ENCODE data around the gene EIF4E. TPM values are rescaled to one million over a fixed set of nuclear protein-coding genes. Genes with fewer than 3 reads are reported as not detected.
"Not testable (repeated sequence)": the region's sequence is repeated elsewhere in the genome, so short reads cannot be mapped to it uniquely, and the experiment has no call there.

EIF4E gene, protein sequence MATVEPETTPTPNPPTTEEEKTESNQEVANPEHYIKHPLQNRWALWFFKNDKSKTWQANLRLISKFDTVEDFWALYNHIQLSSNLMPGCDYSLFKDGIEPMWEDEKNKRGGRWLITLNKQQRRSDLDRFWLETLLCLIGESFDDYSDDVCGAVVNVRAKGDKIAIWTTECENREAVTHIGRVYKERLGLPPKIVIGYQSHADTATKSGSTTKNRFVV
- 194 and 210 TPM in 2 replicates for total RNA-seq (2014; rRNA removed; shearing (Covaris generic))

DNA sequence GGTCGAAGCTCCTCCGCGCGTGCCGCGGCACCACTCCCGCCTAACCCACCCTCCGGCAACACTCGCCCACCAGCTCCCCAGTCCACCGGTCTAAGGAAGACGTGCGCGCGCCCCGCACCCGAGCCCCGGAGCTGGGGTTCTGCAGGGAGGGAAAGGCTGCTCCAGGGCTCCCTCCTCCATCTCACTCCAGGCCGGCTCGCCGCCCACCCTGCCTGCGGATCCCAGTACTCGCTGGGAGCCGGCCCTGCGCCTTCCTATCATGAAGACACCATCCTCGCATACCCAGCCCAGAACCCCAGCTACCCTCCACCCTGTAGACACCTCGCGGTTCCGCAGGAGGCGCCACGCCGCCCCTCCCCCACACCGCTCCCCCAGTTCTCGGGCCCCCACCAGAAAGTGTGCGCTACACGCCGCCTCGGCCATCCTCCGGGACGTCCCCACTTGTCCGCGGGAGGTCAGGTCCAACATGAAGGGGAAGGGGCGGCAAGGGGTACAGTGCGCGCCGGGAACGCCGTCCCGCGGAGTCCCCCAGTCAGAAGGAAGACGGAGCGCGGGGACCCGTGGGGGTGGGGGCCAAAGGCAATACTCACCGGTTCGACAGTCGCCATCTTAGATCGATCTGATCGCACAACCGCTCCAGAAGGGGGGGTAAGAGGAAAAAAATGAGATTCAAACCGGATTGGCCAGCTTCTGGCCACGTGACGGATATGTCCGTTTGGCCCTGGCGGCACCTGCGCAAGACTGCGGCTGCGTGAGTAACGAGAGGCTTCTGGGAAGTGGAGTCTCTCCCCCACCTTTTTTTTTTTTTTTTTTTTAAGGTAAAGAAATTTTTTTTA is at the start of gene EIF4E:
Gene EIF4E, minus strand, starts transcription at position 629 of the 836 bp plus-strand sequence. Its CDS starts 21 bp downstream, at position 608.
- peak; percentile 97 for DNase-seq (ENCODE audit: low read depth)

DNA sequence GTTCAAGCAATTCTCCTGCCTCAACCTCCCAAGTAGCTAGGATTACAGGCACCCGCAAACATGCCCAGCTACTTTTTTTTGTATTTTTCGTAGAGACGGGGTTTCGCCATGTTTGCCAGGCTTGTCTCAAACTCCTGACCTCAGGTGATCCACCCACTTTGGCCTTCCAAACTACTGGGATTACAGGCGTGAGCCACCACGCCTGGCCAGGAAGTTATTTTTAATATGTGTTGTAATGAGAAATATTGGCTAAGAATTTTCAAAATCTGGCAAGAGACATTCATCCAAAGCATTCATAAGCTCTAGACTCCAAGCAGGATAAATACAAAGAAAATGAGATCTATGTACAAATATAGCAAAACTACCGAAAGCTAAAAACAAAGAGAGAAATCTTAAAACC is 48.6 kb upstream of the EIF4E start:
- DNase-seq (ENCODE audit: low read depth) = no peak

GRCh38 chr4:98976716-98977115 is 47.8 kb upstream of the EIF4E start:
- no peak for DNase-seq (ENCODE audit: low read depth)

GRCh38 chr4:98969878-98970785 is 41.2 kb upstream of the EIF4E start:
- no peak for DNase-seq (ENCODE audit: low read depth)

DNA sequence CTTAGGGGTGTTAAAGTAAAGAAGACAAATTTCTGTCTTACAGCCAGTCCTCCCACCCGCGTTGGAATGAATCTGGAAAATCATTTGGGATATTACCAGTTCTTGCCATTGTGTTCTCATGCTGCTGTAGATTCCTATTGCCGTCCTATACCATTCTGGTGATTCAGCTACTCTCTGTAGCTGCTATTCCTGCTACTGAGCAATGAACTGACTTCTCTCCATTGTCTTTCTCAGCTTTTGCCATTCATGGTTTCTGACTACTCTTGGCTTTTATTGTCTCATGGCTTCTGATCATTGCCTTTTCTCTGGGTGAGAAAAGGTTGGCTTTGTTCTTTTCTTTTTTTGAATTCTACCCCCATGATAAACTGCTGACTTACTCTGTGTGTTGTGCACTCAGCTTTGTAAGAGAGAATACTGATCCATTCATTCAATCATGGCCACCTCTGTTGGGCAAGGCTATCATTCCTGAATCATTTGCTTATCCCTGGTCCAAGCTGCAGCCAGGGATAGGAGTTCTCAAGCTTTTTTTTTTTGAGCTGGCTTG is 38.9 kb upstream of the EIF4E start:
- DNase-seq (ENCODE audit: low read depth) = no peak

- DNase-seq (ENCODE audit: low read depth) = no peak
Measured at GRCh38 chr4:98966926-98967325, 38.0 kb upstream of the EIF4E start.

DNA sequence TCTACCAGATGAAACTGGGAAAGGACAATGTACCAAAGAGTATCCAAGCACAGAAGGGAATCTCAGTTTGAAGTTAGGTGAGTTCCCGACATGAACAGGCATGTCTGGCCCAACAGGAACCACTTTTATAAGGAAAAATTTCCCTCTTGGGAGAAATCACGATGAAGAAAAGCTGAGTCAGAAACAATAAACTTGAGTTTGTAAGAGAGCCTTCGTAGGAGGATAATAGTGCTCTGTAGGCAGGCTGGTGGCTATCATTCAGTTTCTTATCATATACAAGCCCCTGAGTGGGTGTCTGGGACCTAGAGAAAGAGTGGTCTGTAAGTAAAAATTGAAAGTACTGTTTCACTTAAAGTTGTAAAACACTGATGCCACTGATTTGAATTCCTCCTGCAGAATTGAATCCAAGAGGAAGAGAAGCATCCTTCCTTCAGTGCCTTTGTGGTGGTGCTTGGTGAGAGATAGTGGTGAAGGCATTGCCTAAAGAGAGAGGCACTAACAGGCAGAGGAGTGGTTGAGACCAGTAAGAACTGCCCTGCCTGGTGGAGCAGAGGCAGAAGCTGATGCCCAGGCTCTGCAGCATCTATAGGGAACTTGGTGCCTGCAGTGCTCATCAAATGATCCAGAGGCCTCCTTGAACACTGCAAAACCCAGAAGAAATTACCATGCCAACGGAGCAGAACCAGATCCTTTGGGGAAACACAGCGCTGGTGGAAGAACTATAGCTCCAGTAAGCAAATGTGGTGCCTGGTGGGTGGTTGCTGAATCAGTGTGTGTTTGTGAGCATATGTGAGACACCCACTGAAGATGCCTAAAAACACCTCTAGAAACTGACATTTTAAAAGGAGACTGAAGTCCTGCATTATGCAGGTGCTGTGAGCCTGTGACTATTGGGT is 34.9 kb upstream of the EIF4E start:
- DNase-seq (ENCODE audit: low read depth) = no peak

DNA sequence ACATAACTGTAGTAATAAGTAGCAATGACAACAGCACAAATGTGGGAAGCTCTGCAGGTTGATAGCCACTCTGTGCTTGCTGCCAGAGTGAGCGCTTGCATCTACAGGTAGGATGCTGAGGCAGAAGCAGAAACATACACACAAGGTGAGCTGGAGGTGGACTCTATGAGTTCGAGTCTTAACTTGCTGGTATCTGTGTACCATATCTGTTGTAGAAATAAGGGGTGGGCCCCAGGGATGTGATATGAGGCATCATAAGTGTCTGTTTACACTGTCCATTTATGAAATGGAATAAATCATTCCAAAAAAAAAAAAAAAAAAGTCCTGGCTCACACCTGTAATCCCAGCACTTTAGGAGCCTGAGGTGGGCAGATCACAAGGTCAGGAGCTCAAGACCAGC is 32.8 kb upstream of the EIF4E start:
- no peak for DNase-seq (ENCODE audit: low read depth)

DNA sequence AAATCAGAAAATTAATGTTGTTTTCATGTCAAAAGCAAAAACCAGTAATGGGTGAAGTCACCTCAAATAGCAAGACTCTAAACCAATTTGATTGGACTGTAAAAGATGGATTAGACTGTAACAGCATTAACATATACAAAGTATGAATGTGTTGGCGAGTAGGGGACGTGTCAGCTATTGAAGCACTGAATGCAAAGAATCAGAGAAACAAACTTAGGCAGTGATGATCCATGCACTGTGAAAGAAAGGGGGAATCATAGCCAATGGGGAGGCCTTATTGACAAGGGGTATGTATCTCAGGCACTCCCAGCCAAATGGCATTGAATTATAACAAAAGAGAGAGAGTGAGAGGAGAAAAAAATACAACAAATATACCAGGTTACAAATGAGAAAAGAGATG is 30.5 kb upstream of the EIF4E start:
- DNase-seq (ENCODE audit: low read depth) = no peak

GRCh38 chr4:98958065-98958464 is 29.1 kb upstream of the EIF4E start:
- DNase-seq (ENCODE audit: low read depth) = no peak

- DNase-seq (ENCODE audit: low read depth) = no peak
Measured at GRCh38 chr4:98955229-98955628, 26.3 kb upstream of the EIF4E start.

GRCh38 chr4:98951710-98952109 is 22.8 kb upstream of the EIF4E start:
- DNase-seq (ENCODE audit: low read depth) = no peak

GRCh38 chr4:98950925-98951324 is 22.0 kb upstream of the EIF4E start:
- peak; percentile 22 for DNase-seq (ENCODE audit: low read depth)

- no peak for DNase-seq (ENCODE audit: low read depth)
Measured at GRCh38 chr4:98946359-98946758, 17.4 kb upstream of the EIF4E start.

GRCh38 chr4:98945297-98945850 is 16.4 kb upstream of the EIF4E start:
- peak; percentile 17 for DNase-seq (ENCODE audit: low read depth)

- DNase-seq (ENCODE audit: low read depth) = peak; percentile 64
Measured at GRCh38 chr4:98939892-98940298, 11.0 kb upstream of the EIF4E start.

DNA sequence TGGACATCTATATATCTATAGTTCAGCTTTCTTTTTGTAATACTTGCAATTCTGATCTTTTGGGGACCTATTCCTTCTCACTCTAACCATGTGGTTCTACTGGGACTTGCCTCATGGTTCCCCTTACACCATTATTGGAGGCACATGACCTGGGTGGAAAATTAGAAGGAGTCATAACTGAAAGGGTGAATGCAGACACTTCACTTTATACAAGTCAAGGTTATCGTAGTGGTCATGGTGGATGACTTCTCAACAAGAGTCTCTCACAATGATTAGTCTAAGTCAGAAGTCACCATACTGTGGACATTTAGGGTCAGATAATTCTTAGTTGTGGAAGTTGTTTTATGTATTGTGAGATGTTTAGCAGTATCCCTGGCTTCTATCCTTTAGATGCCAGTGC is 10.5 kb upstream of the EIF4E start:
- no peak for DNase-seq (ENCODE audit: low read depth)

GRCh38 chr4:98937986-98938720 is 9.2 kb upstream of the EIF4E start:
- DNase-seq (ENCODE audit: low read depth) = peak; percentile 52

DNA sequence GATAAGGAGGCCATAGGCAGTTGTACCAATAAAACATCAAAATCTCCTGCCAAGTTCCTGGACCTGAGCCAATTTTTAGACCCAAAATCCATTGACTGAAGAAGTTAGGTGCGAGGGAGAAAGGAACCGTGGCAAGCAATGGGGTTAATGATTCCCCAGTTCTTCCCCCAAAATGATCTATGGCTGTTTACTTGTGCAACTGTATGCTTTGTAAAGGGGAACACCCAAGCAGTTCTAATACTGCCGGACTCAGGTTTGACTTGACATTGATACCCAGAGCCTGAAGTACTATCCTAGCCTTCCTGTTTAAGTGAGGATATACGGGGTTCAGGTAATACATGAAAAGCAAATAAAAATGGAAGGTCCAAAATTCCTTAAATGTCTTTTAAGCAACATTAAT is 6.7 kb upstream of the EIF4E start:
- DNase-seq (ENCODE audit: low read depth) = no peak

- not testable (repeated sequence) for DNase-seq (ENCODE audit: low read depth)
Measured at GRCh38 chr4:98934851-98935250, 5.9 kb upstream of the EIF4E start.

Data from RPMI7951 (cell line).